Measurements from ENCODE around the gene PRKG1.

DNA sequence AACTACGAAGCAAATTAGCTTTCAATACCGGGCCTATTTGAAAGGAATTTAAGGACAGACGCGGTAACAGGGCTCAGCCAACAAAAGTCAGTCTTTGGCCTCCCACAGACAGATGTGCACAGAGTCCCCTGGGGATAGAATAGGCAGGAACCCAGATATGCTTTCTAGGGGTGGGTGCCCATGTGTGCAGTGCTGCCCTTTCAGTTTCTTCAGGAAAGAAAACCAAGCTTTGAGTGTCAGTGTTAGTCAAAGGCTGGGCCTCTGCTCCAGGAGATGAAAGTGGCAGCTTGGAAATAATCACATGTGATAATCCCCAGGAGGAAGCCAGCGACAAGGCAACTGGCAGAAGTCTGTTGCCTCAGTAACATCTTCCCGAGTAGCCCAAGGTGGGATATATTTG is 668.9 kb downstream of the PRKG1 start:
- TF ChIP-seq, protein P1, sequence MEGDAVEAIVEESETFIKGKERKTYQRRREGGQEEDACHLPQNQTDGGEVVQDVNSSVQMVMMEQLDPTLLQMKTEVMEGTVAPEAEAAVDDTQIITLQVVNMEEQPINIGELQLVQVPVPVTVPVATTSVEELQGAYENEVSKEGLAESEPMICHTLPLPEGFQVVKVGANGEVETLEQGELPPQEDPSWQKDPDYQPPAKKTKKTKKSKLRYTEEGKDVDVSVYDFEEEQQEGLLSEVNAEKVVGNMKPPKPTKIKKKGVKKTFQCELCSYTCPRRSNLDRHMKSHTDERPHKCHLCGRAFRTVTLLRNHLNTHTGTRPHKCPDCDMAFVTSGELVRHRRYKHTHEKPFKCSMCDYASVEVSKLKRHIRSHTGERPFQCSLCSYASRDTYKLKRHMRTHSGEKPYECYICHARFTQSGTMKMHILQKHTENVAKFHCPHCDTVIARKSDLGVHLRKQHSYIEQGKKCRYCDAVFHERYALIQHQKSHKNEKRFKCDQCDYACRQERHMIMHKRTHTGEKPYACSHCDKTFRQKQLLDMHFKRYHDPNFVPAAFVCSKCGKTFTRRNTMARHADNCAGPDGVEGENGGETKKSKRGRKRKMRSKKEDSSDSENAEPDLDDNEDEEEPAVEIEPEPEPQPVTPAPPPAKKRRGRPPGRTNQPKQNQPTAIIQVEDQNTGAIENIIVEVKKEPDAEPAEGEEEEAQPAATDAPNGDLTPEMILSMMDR (IDR thresholded peaks at IDR 0.05; ENCODE audit: insufficient read depth, low read length): no peak
- TF ChIP-seq, protein P2, sequence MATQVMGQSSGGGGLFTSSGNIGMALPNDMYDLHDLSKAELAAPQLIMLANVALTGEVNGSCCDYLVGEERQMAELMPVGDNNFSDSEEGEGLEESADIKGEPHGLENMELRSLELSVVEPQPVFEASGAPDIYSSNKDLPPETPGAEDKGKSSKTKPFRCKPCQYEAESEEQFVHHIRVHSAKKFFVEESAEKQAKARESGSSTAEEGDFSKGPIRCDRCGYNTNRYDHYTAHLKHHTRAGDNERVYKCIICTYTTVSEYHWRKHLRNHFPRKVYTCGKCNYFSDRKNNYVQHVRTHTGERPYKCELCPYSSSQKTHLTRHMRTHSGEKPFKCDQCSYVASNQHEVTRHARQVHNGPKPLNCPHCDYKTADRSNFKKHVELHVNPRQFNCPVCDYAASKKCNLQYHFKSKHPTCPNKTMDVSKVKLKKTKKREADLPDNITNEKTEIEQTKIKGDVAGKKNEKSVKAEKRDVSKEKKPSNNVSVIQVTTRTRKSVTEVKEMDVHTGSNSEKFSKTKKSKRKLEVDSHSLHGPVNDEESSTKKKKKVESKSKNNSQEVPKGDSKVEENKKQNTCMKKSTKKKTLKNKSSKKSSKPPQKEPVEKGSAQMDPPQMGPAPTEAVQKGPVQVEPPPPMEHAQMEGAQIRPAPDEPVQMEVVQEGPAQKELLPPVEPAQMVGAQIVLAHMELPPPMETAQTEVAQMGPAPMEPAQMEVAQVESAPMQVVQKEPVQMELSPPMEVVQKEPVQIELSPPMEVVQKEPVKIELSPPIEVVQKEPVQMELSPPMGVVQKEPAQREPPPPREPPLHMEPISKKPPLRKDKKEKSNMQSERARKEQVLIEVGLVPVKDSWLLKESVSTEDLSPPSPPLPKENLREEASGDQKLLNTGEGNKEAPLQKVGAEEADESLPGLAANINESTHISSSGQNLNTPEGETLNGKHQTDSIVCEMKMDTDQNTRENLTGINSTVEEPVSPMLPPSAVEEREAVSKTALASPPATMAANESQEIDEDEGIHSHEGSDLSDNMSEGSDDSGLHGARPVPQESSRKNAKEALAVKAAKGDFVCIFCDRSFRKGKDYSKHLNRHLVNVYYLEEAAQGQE (IDR thresholded peaks at IDR 0.05; ENCODE audit: insufficient replicate concordance, low read depth): no peak

All from HL-60 (cell line).